Measurements from ENCODE around the gene CDKAL1.

DNA sequence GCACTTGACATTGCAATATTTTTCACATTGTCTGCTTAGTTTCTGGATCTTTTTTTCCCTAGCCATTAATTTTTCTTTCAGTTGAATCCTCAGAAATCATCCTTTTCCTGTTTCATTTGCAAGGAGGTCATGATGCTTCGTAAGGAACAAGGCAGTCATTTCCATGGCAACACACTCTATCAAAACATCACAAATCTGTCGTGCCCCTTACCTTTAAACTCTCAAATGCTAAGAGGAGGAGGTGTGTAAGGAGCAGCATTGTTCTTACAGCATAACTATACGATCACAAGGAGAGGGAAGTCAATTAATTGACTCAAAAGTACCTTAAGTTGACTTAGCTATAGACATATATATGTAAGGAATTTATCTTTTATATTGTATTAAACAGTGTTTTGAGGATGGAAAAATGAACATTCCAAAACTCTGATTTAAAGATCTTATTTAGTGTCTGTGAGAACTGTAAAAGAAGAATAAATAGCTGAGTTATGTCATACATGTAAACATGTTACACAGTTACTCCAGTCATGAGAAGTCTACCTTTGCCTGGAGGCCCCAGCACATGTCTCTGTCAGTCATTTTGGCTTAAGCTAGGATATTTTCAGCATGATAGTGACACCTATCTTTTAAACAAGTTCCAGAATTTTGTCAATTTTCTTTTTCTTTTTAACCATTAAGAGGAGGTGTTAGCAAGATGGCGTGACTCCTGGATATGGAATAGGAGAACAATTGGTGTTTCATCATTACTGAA lies 41.6 kb downstream of the CDKAL1 start:
- TF ChIP-seq, protein P1, sequence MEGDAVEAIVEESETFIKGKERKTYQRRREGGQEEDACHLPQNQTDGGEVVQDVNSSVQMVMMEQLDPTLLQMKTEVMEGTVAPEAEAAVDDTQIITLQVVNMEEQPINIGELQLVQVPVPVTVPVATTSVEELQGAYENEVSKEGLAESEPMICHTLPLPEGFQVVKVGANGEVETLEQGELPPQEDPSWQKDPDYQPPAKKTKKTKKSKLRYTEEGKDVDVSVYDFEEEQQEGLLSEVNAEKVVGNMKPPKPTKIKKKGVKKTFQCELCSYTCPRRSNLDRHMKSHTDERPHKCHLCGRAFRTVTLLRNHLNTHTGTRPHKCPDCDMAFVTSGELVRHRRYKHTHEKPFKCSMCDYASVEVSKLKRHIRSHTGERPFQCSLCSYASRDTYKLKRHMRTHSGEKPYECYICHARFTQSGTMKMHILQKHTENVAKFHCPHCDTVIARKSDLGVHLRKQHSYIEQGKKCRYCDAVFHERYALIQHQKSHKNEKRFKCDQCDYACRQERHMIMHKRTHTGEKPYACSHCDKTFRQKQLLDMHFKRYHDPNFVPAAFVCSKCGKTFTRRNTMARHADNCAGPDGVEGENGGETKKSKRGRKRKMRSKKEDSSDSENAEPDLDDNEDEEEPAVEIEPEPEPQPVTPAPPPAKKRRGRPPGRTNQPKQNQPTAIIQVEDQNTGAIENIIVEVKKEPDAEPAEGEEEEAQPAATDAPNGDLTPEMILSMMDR (IDR thresholded peaks at IDR 0.05; ENCODE audit: low read depth, low read length) = no peak
- no peak for TF ChIP-seq EZH2phosphoT487 (IDR thresholded peaks at IDR 0.05; ENCODE audit: low read depth)
